GM23338 (cell line): ENCODE measurements around the gene ATP8A2. TPM values are rescaled to one million over a fixed set of nuclear protein-coding genes. Genes with fewer than 3 reads are reported as not detected.

Experiments
- ATAC-seq: fragments of 200-7000 bp; cut with Tn5 transposase; 3 replicates; pipeline ENCODE4 v1.9.1; 2020
- DNase-seq: peaks from one replicate; pipeline ENCODE4 v3.0.0-alpha.2; 2015; ENCODE audit warnings: low spot score
- H2AFZ ChIP-seq: fragments of 200-600 bp; sonication (generic); 2 replicates; pipeline ENCODE4 v1.8.0; 2016; ENCODE audit warnings: antibody characterized with exemption, mild to moderate bottlenecking, moderate library complexity
- H3F3A ChIP-seq: fragments of 200-600 bp; sonication (generic); replicated peaks from 2 replicates; pipeline ENCODE4 v1.8.0; 2017; ENCODE audit warnings: antibody characterized with exemption, mixed run types, low read depth
- H3K27ac ChIP-seq: fragments of 200-600 bp; sonication (generic); 2 replicates; pipeline ENCODE4 v1.6.1; 2016; ENCODE audit warnings: low read depth
- H3K27me3 ChIP-seq: fragments of 200-600 bp; sonication (generic); 2 replicates; pipeline ENCODE4 v1.8.0; 2016; ENCODE audit warnings: mild to moderate bottlenecking, mixed run types, moderate library complexity; ENCODE audit not compliant: insufficient read depth
- H3K36me3 ChIP-seq: fragments of 200-600 bp; sonication (generic); 2 replicates; pipeline ENCODE4 v1.8.0; 2016; ENCODE audit warnings: mild to moderate bottlenecking; ENCODE audit not compliant: insufficient read depth
- H3K4me1 ChIP-seq: fragments of 200-600 bp; sonication (generic); 2 replicates; pipeline ENCODE4 v1.8.0; 2016; ENCODE audit warnings: mild to moderate bottlenecking, moderate library complexity; ENCODE audit not compliant: insufficient read depth
- H3K4me2 ChIP-seq: fragments of 200-600 bp; sonication (generic); 2 replicates; pipeline ENCODE4 v1.7.1; 2017; ENCODE audit warnings: mixed run types
- H3K4me3 ChIP-seq: fragments of 200-600 bp; sonication (generic); 2 replicates; pipeline ENCODE4 v1.6.1; 2016; ENCODE audit warnings: mixed run types
- H3K79me2 ChIP-seq: fragments of 200-600 bp; sonication (generic); replicated peaks from 2 replicates; pipeline ENCODE4 v1.8.0; 2017; ENCODE audit warnings: mild to moderate bottlenecking; ENCODE audit not compliant: insufficient read depth
- H3K9me2 ChIP-seq: fragments of 200-600 bp; sonication (generic); 2 replicates; pipeline ENCODE4 v1.8.0; 2017; ENCODE audit not compliant: insufficient read depth
- H4K20me1 ChIP-seq: fragments of 200-600 bp; sonication (generic); replicated peaks from 2 replicates; pipeline ENCODE4 v1.8.0; 2017; ENCODE audit warnings: mild to moderate bottlenecking; ENCODE audit not compliant: insufficient read depth
- H3K27ac Mint-ChIP-seq: 2 replicates; pipeline ENCODE4 v1.8.0; 2020; ENCODE audit warnings: inconsistent platforms, mild to moderate bottlenecking, moderate library complexity, mixed read lengths
- H3K27me3 Mint-ChIP-seq: 3 replicates; pipeline ENCODE4 v1.8.0; 2022; ENCODE audit warnings: low read depth, mild to moderate bottlenecking, moderate library complexity, mixed read lengths, inconsistent platforms; ENCODE audit not compliant: insufficient read depth, poor library complexity
- H3K36me3 Mint-ChIP-seq: 3 replicates; pipeline ENCODE4 v1.8.0; 2021; ENCODE audit warnings: low read depth, mild to moderate bottlenecking, inconsistent platforms, moderate library complexity, mixed read lengths
- H3K4me1 Mint-ChIP-seq: 3 replicates; pipeline ENCODE4 v1.8.0; 2020; ENCODE audit warnings: mild to moderate bottlenecking, inconsistent platforms, mixed read lengths
- H3K4me3 Mint-ChIP-seq: 3 replicates; pipeline ENCODE4 v1.8.0; 2021; ENCODE audit warnings: moderate library complexity, mild to moderate bottlenecking, inconsistent platforms, mixed read lengths
- H3K9me3 Mint-ChIP-seq: 3 replicates; pipeline ENCODE4 v1.8.0; 2020; ENCODE audit warnings: moderate library complexity, mild to moderate bottlenecking, inconsistent platforms, mixed read lengths
- CREB1 ChIP-seq: fragments of 250-450 bp; sonication (Bioruptor Pico); IDR thresholded peaks from 2 replicates; pipeline ENCODE4 v1.5.0; 2020; ENCODE audit warnings: low read depth, mild to moderate bottlenecking, moderate library complexity
- EZH2 ChIP-seq: fragments of 200-600 bp; sonication (generic); IDR thresholded peaks from one replicate; pipeline ENCODE4 v1.8.0; 2017; ENCODE audit warnings: antibody characterized with exemption, mild to moderate bottlenecking, low read depth; ENCODE audit not compliant: unreplicated experiment
- NANOG ChIP-seq: IDR thresholded peaks from 2 replicates; pipeline ENCODE4 v1.6.1; 2016; ENCODE audit warnings: antibody characterized with exemption, borderline replicate concordance
- polyA plus RNA-seq: library from polyadenylated mRNA; unstranded; fragments of >200 nt; fragmentation: Nextera tagmentation; extraction: Ambion mirVana; gene quantifications from 2 replicates; pipeline ENCODE4 v1.2.1, GENCODE V29; 2016
- total RNA-seq: library from RNA; depleted of rRNA; stranded (reverse); fragments of >200 nt; shearing (Covaris generic); gene quantifications from 2 replicates; pipeline ENCODE4 v1.2.3, GENCODE V29; 2014
- TF ChIP-seq, protein P1 (sequence below): fragments of 250-450 bp; sonication (Bioruptor Pico); IDR thresholded peaks from 2 replicates; pipeline ENCODE4 v1.5.0; 2020; ENCODE audit warnings: mild to moderate bottlenecking, moderate library complexity
- TF ChIP-seq, protein P2 (sequence below), 2 experiments: fragments of 200-600 bp in 1 of 2; sonication (generic) in 1 of 2; conservative IDR thresholded peaks; 2 replicates each; pipeline versions ENCODE4 v1.5.1 to v1.6.1; 2016 to 2017; ENCODE audit warnings: antibody characterized with exemption in 2 of 2, low read depth in 2 of 2, mild to moderate bottlenecking in 2 of 2, moderate library complexity in 1 of 2

The ATP8A2 gene
- total and polyA plus RNA-seq, 2 experiments from 2014 or later: 5.7 to 8.8 TPM

DNA sequence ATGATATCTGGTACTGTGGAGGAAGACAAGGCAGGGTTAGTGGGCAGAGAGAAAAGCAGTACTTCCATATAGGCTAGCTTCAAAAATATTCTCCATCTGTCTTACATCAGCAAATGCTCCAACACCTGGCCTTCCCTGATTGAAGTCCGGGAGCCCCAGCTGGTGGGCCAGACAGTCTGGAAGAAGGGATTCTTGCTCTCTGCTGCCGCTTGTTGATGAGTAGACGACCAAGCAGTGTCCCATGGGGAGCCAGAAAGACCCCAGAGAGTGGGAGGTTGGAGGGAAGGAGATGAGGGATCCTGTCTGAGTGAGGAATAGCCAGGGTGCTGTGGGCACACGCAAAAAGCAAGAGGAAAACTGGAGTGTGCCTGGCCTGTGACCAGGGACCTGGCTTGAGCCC is 95.1 kb downstream of the ATP8A2 start (continued):
- TF ChIP-seq, protein P1, sequence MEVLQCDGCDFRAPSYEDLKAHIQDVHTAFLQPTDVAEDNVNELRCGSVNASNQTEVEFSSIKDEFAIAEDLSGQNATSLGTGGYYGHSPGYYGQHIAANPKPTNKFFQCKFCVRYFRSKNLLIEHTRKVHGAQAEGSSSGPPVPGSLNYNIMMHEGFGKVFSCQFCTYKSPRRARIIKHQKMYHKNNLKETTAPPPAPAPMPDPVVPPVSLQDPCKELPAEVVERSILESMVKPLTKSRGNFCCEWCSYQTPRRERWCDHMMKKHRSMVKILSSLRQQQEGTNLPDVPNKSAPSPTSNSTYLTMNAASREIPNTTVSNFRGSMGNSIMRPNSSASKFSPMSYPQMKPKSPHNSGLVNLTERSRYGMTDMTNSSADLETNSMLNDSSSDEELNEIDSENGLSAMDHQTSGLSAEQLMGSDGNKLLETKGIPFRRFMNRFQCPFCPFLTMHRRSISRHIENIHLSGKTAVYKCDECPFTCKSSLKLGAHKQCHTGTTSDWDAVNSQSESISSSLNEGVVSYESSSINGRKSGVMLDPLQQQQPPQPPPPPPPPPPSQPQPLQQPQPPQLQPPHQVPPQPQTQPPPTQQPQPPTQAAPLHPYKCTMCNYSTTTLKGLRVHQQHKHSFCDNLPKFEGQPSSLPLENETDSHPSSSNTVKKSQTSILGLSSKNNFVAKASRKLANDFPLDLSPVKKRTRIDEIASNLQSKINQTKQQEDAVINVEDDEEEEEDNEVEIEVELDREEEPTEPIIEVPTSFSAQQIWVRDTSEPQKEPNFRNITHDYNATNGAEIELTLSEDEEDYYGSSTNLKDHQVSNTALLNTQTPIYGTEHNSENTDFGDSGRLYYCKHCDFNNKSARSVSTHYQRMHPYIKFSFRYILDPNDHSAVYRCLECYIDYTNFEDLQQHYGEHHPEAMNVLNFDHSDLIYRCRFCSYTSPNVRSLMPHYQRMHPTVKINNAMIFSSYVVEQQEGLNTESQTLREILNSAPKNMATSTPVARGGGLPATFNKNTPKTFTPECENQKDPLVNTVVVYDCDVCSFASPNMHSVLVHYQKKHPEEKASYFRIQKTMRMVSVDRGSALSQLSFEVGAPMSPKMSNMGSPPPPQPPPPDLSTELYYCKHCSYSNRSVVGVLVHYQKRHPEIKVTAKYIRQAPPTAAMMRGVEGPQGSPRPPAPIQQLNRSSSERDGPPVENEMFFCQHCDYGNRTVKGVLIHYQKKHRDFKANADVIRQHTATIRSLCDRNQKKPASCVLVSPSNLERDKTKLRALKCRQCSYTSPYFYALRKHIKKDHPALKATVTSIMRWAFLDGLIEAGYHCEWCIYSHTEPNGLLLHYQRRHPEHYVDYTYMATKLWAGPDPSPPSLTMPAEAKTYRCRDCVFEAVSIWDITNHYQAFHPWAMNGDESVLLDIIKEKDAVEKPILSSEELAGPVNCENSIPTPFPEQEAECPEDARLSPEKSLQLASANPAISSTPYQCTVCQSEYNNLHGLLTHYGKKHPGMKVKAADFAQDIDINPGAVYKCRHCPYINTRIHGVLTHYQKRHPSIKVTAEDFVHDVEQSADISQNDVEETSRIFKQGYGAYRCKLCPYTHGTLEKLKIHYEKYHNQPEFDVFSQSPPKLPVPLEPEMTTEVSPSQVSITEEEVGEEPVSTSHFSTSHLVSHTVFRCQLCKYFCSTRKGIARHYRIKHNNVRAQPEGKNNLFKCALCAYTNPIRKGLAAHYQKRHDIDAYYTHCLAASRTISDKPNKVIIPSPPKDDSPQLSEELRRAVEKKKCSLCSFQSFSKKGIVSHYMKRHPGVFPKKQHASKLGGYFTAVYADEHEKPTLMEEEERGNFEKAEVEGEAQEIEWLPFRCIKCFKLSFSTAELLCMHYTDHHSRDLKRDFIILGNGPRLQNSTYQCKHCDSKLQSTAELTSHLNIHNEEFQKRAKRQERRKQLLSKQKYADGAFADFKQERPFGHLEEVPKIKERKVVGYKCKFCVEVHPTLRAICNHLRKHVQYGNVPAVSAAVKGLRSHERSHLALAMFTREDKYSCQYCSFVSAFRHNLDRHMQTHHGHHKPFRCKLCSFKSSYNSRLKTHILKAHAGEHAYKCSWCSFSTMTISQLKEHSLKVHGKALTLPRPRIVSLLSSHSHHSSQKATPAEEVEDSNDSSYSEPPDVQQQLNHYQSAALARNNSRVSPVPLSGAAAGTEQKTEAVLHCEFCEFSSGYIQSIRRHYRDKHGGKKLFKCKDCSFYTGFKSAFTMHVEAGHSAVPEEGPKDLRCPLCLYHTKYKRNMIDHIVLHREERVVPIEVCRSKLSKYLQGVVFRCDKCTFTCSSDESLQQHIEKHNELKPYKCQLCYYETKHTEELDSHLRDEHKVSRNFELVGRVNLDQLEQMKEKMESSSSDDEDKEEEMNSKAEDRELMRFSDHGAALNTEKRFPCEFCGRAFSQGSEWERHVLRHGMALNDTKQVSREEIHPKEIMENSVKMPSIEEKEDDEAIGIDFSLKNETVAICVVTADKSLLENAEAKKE (CRISPR knock-in tag): no peak
- TF ChIP-seq CREB1 (CRISPR knock-in tag): no peak
- no peak for TF ChIP-seq EZH2

DNA sequence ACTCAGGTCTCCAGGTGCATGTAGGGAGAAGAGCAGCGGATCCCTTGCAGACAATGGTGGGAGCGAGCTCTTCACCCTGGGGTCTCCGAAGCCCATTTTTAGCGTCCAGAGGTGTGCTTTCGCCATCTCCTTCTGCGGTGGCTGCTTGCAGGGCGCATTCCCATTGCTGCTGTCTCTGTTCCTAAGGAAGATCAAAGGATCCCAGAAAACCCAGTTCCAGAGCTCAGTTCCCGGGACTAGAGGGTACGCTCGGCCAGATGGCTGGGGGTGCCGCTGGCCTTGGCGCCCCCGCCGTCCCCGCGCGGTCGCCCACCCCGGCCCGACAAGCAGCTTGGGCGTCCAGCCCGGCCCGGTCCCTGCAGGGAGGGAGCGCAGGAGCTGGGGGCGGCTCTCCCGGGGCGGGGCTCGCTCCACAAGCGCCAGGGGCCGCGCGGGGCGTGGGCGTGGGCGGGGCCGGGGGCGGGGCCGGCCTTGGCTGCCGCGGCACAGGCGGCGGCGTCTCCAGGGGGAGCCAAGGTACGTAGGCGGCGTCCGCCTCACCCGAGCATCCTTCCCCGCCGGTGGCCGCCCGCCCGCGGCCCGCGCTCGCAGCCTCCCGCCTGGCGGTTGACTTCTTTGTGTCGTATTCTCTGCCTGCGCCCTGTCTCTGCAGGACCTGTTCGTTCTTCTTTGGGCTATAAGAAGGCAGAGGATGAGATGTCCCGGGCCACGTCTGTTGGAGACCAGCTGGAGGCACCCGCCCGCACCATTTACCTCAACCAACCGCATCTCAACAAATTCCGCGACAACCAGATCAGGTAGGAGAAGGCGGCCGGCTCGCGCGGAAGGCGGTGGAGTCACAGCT is 96.8 kb downstream of the ATP8A2 start:
- H3F3A ChIP-seq: peaks cover 7% of the 10 kb centered on the region; the same call in 1 of the 2 replicates
- H4K20me1 ChIP-seq: no peaks in the 10 kb centered on the region; the same call in 1 of the 2 replicates
- Mint-ChIP-seq H3K27ac (no peak overlapping the region), H3K36me3 (no peaks in the 10 kb centered on the region; the same call in 2 of the 3 replicates), H3K27me3 (peaks cover 30% of the 10 kb centered on the region), H3K4me1 (peaks cover 5% of the 10 kb centered on the region; the same call in 1 of the 3 replicates), H3K9me3 (no peaks in the 10 kb centered on the region), H3K4me3 (peak overlapping the region; percentile 94)
- peaks cover 22% of the 10 kb centered on the region for H3K27me3 ChIP-seq
- H3K9me2 ChIP-seq: no peaks in the 10 kb centered on the region
- peak overlapping the region; percentile 100 for H2AFZ ChIP-seq
- H3K4me1 ChIP-seq: peaks cover 9% of the 10 kb centered on the region
- H3K79me2 ChIP-seq: no peaks in the 10 kb centered on the region; the same call in 1 of the 2 replicates
- H3K36me3 ChIP-seq: no peaks in the 10 kb centered on the region
- ATAC-seq (peak; percentile 85), DNase-seq (peak; percentile 73)
- H3K4me2 ChIP-seq: peak overlapping the region; percentile 87
- no peak overlapping the region for H3K27ac ChIP-seq
- H3K4me3 ChIP-seq: peak overlapping the region; percentile 71
- TF ChIP-seq, protein P1 (CRISPR knock-in tag): no peak
- TF ChIP-seq, protein P2, sequence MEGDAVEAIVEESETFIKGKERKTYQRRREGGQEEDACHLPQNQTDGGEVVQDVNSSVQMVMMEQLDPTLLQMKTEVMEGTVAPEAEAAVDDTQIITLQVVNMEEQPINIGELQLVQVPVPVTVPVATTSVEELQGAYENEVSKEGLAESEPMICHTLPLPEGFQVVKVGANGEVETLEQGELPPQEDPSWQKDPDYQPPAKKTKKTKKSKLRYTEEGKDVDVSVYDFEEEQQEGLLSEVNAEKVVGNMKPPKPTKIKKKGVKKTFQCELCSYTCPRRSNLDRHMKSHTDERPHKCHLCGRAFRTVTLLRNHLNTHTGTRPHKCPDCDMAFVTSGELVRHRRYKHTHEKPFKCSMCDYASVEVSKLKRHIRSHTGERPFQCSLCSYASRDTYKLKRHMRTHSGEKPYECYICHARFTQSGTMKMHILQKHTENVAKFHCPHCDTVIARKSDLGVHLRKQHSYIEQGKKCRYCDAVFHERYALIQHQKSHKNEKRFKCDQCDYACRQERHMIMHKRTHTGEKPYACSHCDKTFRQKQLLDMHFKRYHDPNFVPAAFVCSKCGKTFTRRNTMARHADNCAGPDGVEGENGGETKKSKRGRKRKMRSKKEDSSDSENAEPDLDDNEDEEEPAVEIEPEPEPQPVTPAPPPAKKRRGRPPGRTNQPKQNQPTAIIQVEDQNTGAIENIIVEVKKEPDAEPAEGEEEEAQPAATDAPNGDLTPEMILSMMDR (conservative IDR thresholded peaks at IDR 0.05; ENCODE audit: low read depth in 2 of 2): 0 out of 4 replicates have a peak, but pooled peaks of 1 of the 2 experiments have one; percentile 8
- no peak for TF ChIP-seq NANOG
